CD4-positive, alpha-beta memory T cell (primary cell): ENCODE data around the gene GASK1A. TPM values are rescaled to one million over a fixed set of nuclear protein-coding genes. Genes with fewer than 3 reads are reported as not detected.

Source experiments
- CTCF ChIA-PET: fragments of 350-600 bp; sonication (Branson Sonifier 250); formaldehyde crosslinking; loops from one replicate; lab custom pipeline; 2021; ENCODE audit warnings: inconsistent platforms; ENCODE audit not compliant: partially characterized antibody; lab: Charles Lee
- POLR2A ChIA-PET: fragments of 350-600 bp; sonication (Branson Sonifier 250); formaldehyde crosslinking; loops from one replicate; lab custom pipeline; 2021; ENCODE audit not compliant: partially characterized antibody; lab: Charles Lee
- DNase-seq, 5 donors: peaks; one replicate each; pipeline versions ENCODE4 v3.0.0 to v3.0.0-alpha.2; 2020 to 2022; ENCODE audit warnings: mixed read lengths in 1 of 5
- H3K27ac ChIP-seq: one replicate; pipeline ENCODE4 v1.7.0; 2013; ENCODE audit warnings: low read depth, low read length
- H3K27me3 ChIP-seq: 2 replicates; pipeline ENCODE4 v1.7.0; 2013; ENCODE audit warnings: mild to moderate bottlenecking, low read length, moderate library complexity; ENCODE audit not compliant: insufficient read depth
- H3K36me3 ChIP-seq: 2 replicates; pipeline ENCODE4 v1.7.0; 2013; ENCODE audit warnings: mild to moderate bottlenecking, low read length, moderate library complexity; ENCODE audit not compliant: insufficient read depth
- H3K4me1 ChIP-seq: 2 replicates; pipeline ENCODE4 v1.7.0; 2013; ENCODE audit warnings: mild to moderate bottlenecking, low read length, moderate library complexity; ENCODE audit not compliant: insufficient read depth
- H3K4me3 ChIP-seq, 2 donors: one replicate each; pipeline ENCODE4 v1.7.0; 2013; ENCODE audit warnings: low read length in 2 of 2, mild to moderate bottlenecking in 1 of 2
- H3K9me3 ChIP-seq, 2 donors: one replicate each; pipeline ENCODE4 v1.7.0; 2013; ENCODE audit warnings: low read length in 2 of 2, control low read depth in 1 of 2; ENCODE audit not compliant: control insufficient read depth in 1 of 2
- H3K27ac Mint-ChIP-seq, 7 donors: one replicate each; pipeline ENCODE4 v1.8.0; 2020 to 2021; ENCODE audit warnings: mixed read lengths in 7 of 7, mild to moderate bottlenecking in 6 of 7, inconsistent platforms in 3 of 7, moderate library complexity in 3 of 7
- H3K27me3 Mint-ChIP-seq, 2 donors: one replicate each; pipeline ENCODE4 v1.8.0; 2020 to 2021; ENCODE audit warnings: mixed read lengths in 2 of 2
- H3K36me3 Mint-ChIP-seq, 2 donors: one replicate each; pipeline ENCODE4 v1.8.0; 2020 to 2021; ENCODE audit warnings: mixed read lengths in 2 of 2, inconsistent platforms in 1 of 2, mild to moderate bottlenecking in 1 of 2
- H3K4me1 Mint-ChIP-seq, 4 donors: one replicate each; pipeline ENCODE4 v1.8.0; 2020 to 2021; ENCODE audit warnings: mixed read lengths in 4 of 4, mild to moderate bottlenecking in 1 of 4
- H3K4me3 Mint-ChIP-seq, 8 donors: one replicate each; pipeline ENCODE4 v1.8.0; 2020 to 2021; ENCODE audit warnings: mixed read lengths in 8 of 8, mild to moderate bottlenecking in 7 of 8, moderate library complexity in 6 of 8, inconsistent platforms in 3 of 8
- H3K9me3 Mint-ChIP-seq, 8 donors: one replicate each; pipeline ENCODE4 v1.8.0; 2020 to 2021; ENCODE audit warnings: mixed read lengths in 8 of 8, mild to moderate bottlenecking in 5 of 8, inconsistent platforms in 3 of 8, moderate library complexity in 1 of 8
- intact Hi-C: fragments of 100-400 bp; cut with micrococcal nuclease; formaldehyde crosslinking; loops from one replicate; pipeline ENCODE4 v1.15.1; 2023
- polyA plus RNA-seq, 2 donors: library from polyadenylated mRNA; unstranded; fragments of 300-500 nt; fragmentation: Illumina TruSeq; gene quantifications; one replicate each; pipeline ENCODE4 v1.2.3, GENCODE V29; 2021
- total RNA-seq, 2 experiments: library from RNA; stranded (reverse); gene quantifications; one replicate each; pipeline ENCODE4 v1.2.3, GENCODE V29; 2021

The GASK1A gene
- total and polyA plus RNA-seq, 4 experiments from 2014 or later = not detected

DNA sequence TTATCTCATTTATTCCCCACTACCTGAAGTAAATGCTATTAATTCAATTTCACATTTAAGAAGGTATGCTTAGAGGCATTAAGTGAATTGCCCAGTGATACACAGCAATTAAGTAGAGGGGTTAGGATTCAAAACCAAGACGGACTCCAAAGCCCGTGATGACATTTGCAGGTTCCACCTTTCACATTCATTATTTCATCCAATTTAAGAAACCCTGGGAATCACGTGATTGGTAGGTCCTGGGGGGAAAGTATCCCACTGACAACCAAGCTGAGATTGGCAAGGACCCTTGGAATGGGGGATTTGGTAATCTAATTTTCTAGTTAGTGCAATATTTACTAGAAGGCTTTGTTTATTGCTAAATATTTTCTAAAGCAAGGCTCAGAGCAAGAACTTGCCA lies 124.9 kb downstream of the GASK1A start:
- Mint-ChIP-seq H3K4me3 (peak overlapping the region in 3 of 8 donors; percentile 30 to 66 (median 66)), H3K4me1 (peaks cover 13 to 22% (median 14%) of the 10 kb centered on the region in 4 donors), H3K36me3 (peaks cover 0 to 3% of the 10 kb centered on the region in 2 donors), H3K27ac (peak overlapping the region in 1 of 7 donors; percentile 25), H3K9me3 (no peaks in the 10 kb centered on the region), H3K27me3 (peaks cover 0 to 2% of the 10 kb centered on the region in 2 donors)
- no peaks in the 10 kb centered on the region for H3K27me3 ChIP-seq
- H3K36me3 ChIP-seq = no peaks in the 10 kb centered on the region
- no peaks in the 10 kb centered on the region for H3K9me3 ChIP-seq
- no peak overlapping the region for H3K4me3 ChIP-seq
- H3K4me1 ChIP-seq = peaks cover 21% of the 10 kb centered on the region
- CTCF ChIA-PET = no interaction called here
- no peak for DNase-seq
- H3K27ac ChIP-seq = no peak overlapping the region
- intact Hi-C loops = loop anchor here (10.0 kb wide), 2 partner anchors 91 to 1139 kb away; partner anchors contain the start of gene ULK4
- POLR2A ChIA-PET = interaction anchor here (1.0 kb wide), 1 partner anchor 80 kb away, joined by 3 read pairs; no protein-coding TSS in a partner anchor

DNA sequence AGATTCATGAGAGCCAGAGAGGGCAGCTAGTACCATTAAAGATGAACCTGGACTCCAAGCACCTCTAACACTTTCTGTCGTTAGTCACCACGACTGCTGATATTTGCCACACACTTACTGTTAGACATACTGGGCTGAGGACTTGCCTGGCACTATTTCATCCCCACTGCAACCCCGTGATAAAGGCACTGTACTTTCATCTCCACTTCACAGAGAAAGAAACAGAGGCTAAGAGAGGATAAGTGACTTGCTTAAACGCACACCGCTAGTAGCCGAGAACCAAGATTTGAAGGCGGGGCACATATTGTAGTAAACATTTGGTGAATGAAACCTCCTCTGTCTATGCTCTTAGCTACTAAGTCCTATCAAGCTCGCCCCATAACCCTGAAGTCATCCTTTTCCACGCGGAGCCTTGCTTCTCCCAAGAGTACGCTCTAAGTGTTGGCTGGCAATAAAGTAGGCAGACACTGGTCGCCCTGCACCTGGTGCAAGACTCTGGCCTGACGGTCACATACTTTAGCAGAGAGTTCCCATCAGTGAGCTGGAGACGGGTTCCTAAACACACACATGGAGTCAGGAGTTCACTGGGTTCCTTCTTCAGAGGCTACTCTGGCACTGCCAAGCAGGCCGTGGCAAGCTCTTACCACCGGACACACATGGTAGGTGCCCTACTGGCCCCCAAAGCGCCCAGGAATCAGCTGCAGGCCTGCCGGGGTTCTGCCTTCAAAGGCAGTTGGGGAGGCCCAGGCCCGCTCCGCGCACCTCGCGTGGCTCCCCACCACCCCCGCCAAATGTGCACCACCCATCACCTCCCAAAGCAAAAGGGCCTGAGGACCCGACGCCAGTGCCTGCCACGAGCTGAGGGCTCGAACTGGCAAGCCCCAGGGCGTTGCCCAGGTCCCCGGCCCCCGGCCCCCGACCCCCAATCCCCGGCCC lies 125.8 kb downstream of the GASK1A start:
- H3K4me3 ChIP-seq = peak overlapping the region in 1 of 2 donors; percentile 12
- POLR2A ChIA-PET = interaction anchor here (1.0 to 1.2 kb wide), 3 partner anchors 81 to 143 kb away, joined by 3 to 4 read pairs (median 3); no protein-coding TSS in a partner anchor
- peak in 2 of 5 donors; percentile 9 to 21 for DNase-seq
- H3K4me1 ChIP-seq = peaks cover 21% of the 10 kb centered on the region
- CTCF ChIA-PET = interaction anchor here (1.2 kb wide), 1 partner anchor 143 kb away, joined by 5 read pairs; no protein-coding TSS in a partner anchor
- H3K9me3 ChIP-seq = no peaks in the 10 kb centered on the region
- Mint-ChIP-seq H3K4me3 (peak overlapping the region; percentile 66 to 82 (median 72)), H3K27me3 (peaks cover 0 to 2% of the 10 kb centered on the region in 2 donors), H3K36me3 (peaks cover 0 to 3% of the 10 kb centered on the region in 2 donors), H3K9me3 (no peaks in the 10 kb centered on the region), H3K27ac (peak overlapping the region in 4 of 7 donors; percentile 55 to 75 (median 57)), H3K4me1 (peaks cover 13 to 22% (median 14%) of the 10 kb centered on the region in 4 donors)
- intact Hi-C loops = loop anchor here (5.0 to 10.0 kb wide), 3 partner anchors 83 to 1140 kb away; partner anchors contain the start of gene ULK4
- no peak overlapping the region for H3K27ac ChIP-seq
- H3K27me3 ChIP-seq = no peaks in the 10 kb centered on the region
- H3K36me3 ChIP-seq = no peaks in the 10 kb centered on the region

DNA sequence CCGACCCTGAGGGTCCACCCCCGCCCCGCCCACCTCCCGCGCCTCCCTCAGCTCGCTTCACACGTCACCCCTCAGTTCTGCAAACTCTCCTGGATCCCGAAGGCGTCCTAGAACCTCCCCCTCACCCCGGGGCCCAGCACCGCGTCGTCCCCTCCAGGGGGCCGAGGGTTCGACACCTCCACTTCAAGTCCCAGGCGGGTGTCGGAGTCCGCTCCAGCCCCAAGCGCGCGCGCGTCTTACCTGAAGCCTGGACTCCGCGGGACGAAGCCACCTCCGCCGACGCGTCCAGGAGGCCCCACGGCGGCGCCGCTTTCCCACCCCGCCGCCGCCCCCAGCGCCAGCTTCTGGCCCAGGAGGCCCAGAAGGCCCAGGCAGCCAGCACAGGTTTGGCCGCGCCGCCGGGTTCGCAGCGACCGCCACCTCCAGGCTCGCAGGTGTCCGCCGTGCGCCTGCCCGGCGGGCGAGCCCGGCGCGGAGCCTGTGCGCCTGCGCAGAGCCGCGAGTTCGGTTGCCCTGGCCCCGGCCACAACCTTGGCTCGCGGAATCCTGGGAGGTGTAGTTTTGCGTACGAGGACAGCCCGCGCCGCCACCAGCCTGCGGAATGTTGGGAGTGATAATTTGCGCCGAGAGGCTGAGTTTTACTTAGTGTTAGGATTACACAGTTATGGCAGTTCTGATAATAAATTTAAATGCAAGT lies 126.6 kb downstream of the GASK1A start, which contains the start of gene POMGNT2:
TSS of gene POMGNT2 (minus strand) at position 484 of the 697 bp plus-strand sequence. CDS start 24,648 bp downstream, outside the sequence.
- Histone ChIP-seq H3K4me3 (peak within 1 kb of the TSS; percentile 12 to 61), H3K27ac (peak within 1 kb of the TSS; percentile 58), H3K9me3 (no peaks in the 10 kb centered on the region), H3K36me3 (no peaks in the 10 kb centered on the region), H3K27me3 (no peaks in the 10 kb centered on the region), H3K4me1 (peaks cover 21% of the 10 kb centered on the region)
- Mint-ChIP-seq H3K9me3 (no peaks in the 10 kb centered on the region), H3K27ac (peak within 1 kb of the TSS; percentile 24 to 75 (median 65)), H3K27me3 (peaks cover 0 to 2% of the 10 kb centered on the region in 2 donors), H3K36me3 (peaks cover 0 to 3% of the 10 kb centered on the region in 2 donors), H3K4me1 (peaks cover 11 to 22% (median 14%) of the 10 kb centered on the region in 4 donors), H3K4me3 (peak within 1 kb of the TSS; percentile 82 to 88 (median 84))
- CTCF ChIA-PET = interaction anchor here (1.2 kb wide), 1 partner anchor 144 kb away, joined by 5 read pairs; no protein-coding TSS in a partner anchor
- POLR2A ChIA-PET = interaction anchor here (1.0 to 1.2 kb wide), 2 partner anchors 82 to 144 kb away, joined by 3 to 4 read pairs; no protein-coding TSS in a partner anchor
- DNase-seq = peak; percentile 82 to 88 (median 87)
- intact Hi-C loops = loop anchor here (2.0 to 10.0 kb wide), 4 partner anchors 83 to 1141 kb away; partner anchors contain the start of genes SNRK and ULK4

DNA sequence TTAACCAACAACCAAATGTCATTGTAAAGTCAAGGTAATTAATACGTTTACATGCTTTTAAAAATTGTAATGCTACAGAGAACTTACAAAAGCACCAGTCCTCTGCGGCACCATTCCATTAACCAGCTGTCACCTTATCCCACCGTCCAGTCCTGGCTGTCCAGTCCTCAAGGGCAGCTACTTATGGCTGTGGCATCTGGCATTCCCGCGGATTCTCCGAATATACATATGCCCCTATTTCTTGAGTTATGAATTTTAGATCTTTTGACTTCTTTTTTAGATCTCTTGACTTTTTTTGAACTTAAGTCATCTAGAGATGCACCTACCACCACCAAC lies 127.2 kb downstream of the GASK1A start:
- peak overlapping the region in 1 of 2 donors; percentile 61 for H3K4me3 ChIP-seq
- intact Hi-C loops = loop anchor here (2.0 to 10.0 kb wide), 4 partner anchors 84 to 1141 kb away; partner anchors contain the start of genes SNRK and ULK4
- ChIA-PET POLR2A (interaction anchor here (1.0 to 1.2 kb wide), 2 partner anchors 82 to 144 kb away, joined by 3 to 4 read pairs; no protein-coding TSS in a partner anchor), CTCF (no interaction called here)
- no peaks in the 10 kb centered on the region for H3K9me3 ChIP-seq
- H3K4me3 Mint-ChIP-seq = peak overlapping the region; percentile 82 to 88 (median 84)
- peaks cover 21% of the 10 kb centered on the region for H3K4me1 ChIP-seq
- no peak overlapping the region for H3K27ac ChIP-seq
- no peaks in the 10 kb centered on the region for H3K36me3 ChIP-seq
- H3K27me3 ChIP-seq = no peaks in the 10 kb centered on the region
- no peak for DNase-seq
- peaks cover 0 to 2% of the 10 kb centered on the region in 2 donors for H3K27me3 Mint-ChIP-seq
- H3K9me3 Mint-ChIP-seq = no peaks in the 10 kb centered on the region
- H3K4me1 Mint-ChIP-seq = peaks cover 11 to 22% (median 14%) of the 10 kb centered on the region in 4 donors
- H3K36me3 Mint-ChIP-seq = no peaks in the 10 kb centered on the region
- peak overlapping the region; percentile 12 to 75 (median 58) for H3K27ac Mint-ChIP-seq

Other genes starting within 250 kb of the GASK1A start
- under 1 TPM; 0.72 to 0.96 TPM for gene CCDC13, start 206.1 kb upstream of the GASK1A start, total RNA-seq
- gene CCDC13, start 206.1 kb upstream of the GASK1A start, polyA plus RNA-seq = under 1 TPM; 0.15 to 0.25 TPM
- gene HIGD1A, start 174.8 kb upstream of the GASK1A start, total RNA-seq = 10 to 100 TPM; 24.3 to 26.7 TPM
- 100 to 1,000 TPM in 1 of 2 donors, 10 to 100 TPM in 1; 91.3 to 157 TPM for gene HIGD1A, start 174.8 kb upstream of the GASK1A start, polyA plus RNA-seq
- gene ACKR2, start 169.9 kb upstream of the GASK1A start, total RNA-seq = under 1 TPM; 0.28 to 0.49 TPM
- gene ACKR2, start 169.9 kb upstream of the GASK1A start, polyA plus RNA-seq = not detected
- gene CYP8B1, start 103.4 kb upstream of the GASK1A start, total RNA-seq = not detected
- not detected for gene CYP8B1, start 103.4 kb upstream of the GASK1A start, polyA plus RNA-seq
- 1 to 10 TPM; 2.1 to 2.7 TPM for gene ZNF662, start 73.2 kb upstream of the GASK1A start, total RNA-seq
- under 1 TPM in 1 of 2 donors, not detected in 1; 0.07 TPM for gene ZNF662, start 73.2 kb upstream of the GASK1A start, polyA plus RNA-seq
- gene POMGNT2, start 126.8 kb downstream of the GASK1A start, total RNA-seq = 1 to 10 TPM; 5.4 TPM
- gene POMGNT2, start 126.8 kb downstream of the GASK1A start, polyA plus RNA-seq = 1 to 10 TPM; 6.5 to 8.1 TPM